C4-2B (cell line): ENCODE results near the gene COL4A4.
A peak's percentile ranks its signal among the peaks of the same experiment; 100 is the strongest.

Experiments
- CTCF ChIP-seq: fragments of 450-650 bp; conservative IDR thresholded peaks from 2 replicates; pipeline ENCODE4 v1.5.1; 2017; ENCODE audit warnings: mild to moderate bottlenecking
- ZFX ChIP-seq: fragments of 450-650 bp; IDR thresholded peaks from 2 replicates; pipeline ENCODE4 v1.6.1; 2017

GRCh38 chr2:226984750-226985582 lies 179.0 kb downstream of the COL4A4 start:
- peak; percentile 80 for TF ChIP-seq CTCF
- no peak for TF ChIP-seq ZFX
